KG1 (cell line): ENCODE results near the gene SCYGR4.
"Not testable (repeated sequence)": the region's sequence is repeated elsewhere in the genome, so short reads cannot be mapped to it uniquely, and the experiment has no call there.

ENCODE experiments used
- DNase-seq: peaks from one replicate; lab custom pipeline; 2025; lab: John Stamatoyannopoulos, UW

Gene SCYGR4, protein sequence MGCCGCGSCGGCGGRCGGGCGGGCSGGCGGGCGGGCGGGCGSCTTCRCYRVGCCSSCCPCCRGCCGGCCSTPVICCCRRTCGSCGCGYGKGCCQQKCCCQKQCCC

DNA sequence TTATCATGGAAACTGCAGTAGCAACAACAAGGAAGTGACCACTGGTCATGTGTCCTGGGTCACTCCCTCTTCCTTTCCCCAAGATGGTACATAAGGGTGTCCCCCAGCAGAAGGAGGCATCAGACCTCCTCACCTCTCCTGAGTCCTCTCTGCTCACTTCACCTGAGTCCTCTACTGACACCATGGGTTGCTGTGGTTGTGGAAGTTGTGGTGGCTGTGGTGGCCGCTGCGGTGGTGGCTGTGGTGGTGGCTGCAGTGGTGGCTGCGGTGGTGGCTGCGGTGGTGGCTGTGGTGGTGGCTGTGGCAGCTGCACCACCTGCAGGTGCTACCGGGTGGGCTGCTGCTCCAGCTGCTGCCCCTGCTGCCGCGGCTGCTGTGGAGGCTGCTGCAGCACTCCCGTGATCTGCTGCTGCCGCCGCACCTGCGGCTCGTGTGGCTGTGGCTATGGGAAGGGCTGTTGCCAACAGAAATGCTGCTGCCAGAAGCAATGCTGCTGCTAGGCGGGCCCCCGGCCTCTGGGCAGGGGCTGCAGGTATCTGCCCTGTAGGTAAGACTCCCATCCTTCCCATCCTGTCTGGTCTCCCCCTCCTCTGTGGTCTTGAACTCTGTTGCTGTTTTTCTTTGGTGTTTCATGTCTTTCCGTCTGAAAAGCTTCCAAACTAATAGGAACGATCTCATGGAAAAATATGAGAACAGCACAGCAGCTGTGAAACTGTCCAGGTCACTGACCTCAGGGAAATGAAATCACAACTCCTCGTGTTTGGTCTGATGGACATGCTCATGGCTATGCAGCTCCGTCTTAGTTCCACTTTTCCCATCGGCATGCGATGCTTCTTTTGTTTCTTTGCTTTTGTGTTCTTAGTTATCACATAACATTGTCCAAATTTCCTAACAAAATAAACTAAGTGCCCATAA lies at the start of gene SCYGR4:
SCYGR4 (plus strand) TSS at position 183 of the 915 bp plus-strand sequence; CDS start at position 183, 0 bp downstream.
- no peak for DNase-seq

DNA sequence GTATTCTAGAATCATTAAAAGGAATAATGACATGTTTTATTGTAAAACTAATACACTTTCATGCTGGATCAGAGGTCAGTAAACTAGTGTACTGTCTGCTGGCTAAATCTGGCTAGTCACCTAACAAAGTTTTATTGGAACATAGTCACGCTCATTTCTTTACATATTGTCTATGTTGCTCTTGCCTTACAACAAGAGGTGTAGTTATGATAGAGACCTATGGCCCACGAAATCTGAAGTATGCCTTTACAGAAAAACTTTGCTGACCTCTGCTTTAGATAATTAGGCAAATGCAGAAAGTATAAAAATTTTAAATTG lies 48.5 kb upstream of the SCYGR4 start:
- no peak for DNase-seq

DNA sequence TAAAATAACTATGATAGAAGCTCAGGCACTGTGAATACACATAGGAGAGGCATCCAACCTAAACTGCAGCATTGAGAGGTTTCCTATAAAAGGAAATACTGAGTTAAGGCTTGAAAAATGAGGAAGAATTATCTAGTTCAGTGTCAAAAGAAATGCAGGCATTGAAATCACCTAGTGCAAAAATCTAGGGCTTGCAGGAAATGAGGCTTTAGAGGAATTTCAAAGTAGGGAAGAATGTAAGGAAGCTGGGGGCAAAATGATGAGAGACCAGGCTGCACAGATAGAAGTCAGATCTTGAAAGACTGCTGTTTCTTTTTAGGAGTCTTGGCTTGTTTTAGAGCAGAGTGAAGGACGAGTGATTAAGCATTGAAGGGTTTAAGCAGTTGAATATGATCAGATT lies 46.7 kb upstream of the SCYGR4 start:
- DNase-seq, result no peak

DNA sequence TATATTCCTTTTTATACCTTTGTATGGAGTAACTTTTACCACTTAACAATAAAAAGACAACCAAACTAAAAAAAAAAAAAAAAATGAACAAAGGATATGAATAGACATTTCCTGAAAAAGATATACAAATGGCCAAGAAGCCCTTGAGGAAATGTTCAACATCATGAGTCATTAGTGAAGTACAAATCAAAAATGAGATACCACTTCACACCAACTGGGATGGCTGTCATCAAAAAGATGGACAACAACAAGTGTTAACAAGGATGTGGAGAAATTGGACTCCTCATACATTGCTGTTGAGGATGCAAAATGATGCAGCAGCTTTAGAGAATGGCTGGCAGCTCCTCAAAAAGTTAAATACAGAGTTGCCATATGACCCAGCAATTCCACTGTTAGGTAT lies 41.2 kb upstream of the SCYGR4 start:
- DNase-seq, result no peak

GRCh38 chr2:227576812-227577211 lies 40.5 kb upstream of the SCYGR4 start:
- DNase-seq, result no peak

DNA sequence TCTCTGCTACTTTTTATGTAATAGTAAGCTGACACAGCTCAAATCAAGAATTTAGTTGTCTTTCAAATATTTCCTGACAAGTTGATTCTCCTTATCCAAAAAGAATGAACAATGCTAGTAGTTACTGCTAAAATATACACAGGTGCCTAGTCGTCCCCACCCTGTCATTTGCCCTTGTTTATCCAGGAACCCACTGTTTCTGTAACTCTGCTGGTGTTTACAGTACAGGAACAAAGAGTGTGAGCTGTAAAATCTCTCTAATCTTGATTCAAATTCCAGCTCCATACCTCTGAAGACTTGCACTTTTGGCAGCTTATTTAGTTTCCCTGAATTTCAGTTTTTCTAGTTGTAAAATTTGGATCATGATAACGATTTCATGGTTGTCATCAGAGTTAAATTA lies 39.7 kb upstream of the SCYGR4 start:
- no peak for DNase-seq

DNA sequence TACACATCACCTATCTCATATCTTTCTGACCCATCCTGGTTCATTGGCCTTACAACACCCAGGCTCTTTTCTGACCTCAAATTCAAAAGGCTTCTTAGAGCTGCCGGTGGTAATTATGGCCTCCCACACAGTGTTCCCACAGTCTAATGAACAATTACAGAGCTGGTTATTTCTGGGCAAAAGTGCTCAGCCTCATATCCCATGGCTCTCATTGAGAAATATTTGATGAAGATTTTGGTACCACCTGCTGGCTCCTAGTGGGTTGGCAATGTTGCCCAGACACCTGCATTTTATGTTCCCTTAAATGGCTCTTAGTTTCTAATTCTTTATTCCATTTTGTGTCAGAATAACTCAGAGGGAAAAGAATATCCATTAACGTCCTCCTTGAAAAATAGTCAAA lies 38.7 kb upstream of the SCYGR4 start:
- DNase-seq, result no peak

DNA sequence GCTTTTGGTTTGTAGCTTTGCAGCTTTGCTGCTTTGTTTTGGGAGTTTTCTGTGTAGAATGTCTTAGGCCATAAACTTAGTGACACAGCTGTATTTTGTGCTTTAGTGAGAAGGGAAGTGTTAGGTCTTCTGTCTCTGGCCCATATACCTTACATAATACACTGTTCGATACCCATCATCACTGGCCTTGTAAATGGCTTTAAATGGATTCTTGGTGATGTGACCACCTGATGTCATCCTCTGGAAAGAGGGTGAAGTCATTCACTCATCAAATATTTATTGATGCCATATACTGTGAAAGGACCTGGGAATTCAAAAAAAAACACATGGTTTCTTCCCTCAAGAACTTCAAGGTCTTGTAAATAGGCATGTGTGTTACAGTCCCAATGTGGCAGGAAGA lies 37.5 kb upstream of the SCYGR4 start:
- DNase-seq, result no peak

- no peak for DNase-seq
Observed at GRCh38 chr2:227582369-227582768, 34.9 kb upstream of the SCYGR4 start.

DNA sequence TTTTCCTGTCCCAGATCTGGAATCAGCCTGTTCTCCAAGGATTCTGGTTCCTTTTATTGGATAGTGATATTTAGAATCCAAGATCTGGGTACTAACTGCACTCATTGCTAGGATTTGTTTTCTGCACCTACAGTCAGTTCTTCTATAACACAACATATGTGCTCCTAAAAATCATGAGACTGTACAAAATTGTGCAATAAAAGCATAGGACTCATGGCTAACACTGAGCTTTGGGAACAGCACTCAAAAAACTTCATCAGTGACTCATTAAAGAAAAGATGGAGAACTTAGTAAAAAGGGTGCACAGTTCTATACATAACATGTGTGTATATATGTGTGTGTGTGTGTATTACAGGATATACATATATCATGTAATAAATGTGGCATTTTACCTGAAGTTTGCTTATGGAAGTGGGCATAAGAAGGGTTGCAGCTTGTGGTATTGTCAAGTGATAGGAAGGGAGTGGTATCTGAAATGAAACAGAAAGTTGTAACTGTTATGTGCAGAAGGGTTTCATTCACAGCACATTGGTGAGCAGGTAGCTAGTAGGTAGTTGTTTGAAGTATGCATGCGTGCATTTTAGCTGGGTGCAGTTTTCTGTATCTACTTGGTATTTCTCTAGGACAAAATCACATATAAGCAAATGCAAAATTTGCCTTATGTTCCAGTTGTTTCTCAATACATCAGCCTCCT lies 24.5 kb upstream of the SCYGR4 start:
- DNase-seq, result no peak

- no peak for DNase-seq
Observed at GRCh38 chr2:227595797-227596196, 21.5 kb upstream of the SCYGR4 start.

DNA sequence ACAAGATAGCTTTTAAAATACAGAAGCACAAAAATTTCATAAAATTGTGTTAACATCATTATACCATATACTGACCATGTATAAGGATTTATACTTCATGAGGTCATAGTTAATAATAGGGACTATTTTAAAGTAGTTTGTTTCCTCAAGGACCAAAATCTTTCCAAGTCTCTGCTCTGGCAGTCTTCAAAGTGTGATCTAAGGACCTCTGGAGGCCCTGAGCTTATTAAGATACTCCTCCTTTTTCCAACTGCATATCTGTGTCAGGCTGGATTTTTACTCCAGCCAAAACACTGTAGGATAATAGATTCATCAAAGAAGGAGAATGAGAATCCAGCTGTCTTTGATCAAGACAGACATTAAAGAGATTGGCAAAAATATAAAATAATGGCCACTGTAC lies 20.3 kb upstream of the SCYGR4 start:
- no peak for DNase-seq

DNA sequence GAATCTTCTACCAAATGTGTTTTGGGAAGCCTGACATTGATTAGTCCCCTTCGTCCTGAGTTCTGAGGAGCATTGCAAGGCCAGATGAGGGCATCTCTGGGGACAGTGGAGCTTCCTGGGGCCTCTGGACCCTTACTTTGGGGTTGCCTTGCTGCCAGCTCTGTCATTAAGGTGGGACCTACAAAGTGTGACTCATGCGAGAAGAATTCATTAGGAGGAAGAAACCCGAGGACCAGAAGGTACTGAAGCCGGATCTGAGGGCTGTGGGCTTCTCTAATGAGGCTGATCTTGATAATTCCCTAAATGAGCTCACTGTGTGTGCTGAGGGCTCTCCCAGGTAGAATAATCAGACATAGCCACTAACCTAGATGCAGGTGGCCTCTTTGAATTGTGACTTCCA lies 19.3 kb upstream of the SCYGR4 start:
- DNase-seq, result no peak

GRCh38 chr2:227598835-227599503 lies 18.3 kb upstream of the SCYGR4 start, which contains the start of gene SCYGR2:
TSS of gene SCYGR2 (plus strand) at chr2:227598893. CDS start at chr2:227598893, 0 bp downstream.
- not testable (repeated sequence) for DNase-seq

DNA sequence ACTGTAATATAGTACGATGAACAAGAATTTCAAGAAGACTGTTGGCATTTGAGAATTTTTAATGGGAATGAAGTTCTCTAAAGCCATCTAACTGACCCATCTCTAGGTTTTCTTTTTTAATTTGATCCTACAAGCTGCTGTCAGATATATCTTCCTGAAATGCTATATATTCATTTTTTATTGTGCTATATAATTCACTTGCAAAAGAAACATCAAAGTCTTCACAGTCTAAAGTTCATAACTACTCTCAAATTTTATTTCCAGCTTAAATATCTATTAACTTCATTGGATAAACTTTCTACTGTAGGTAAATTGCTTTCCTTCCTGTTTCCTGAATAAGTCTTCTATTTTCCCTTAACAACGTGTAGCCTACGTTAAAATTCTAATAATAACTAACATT lies 14.9 kb upstream of the SCYGR4 start:
- DNase-seq, result no peak

- DNase-seq, result no peak
Observed at GRCh38 chr2:227606476-227606875, 10.8 kb upstream of the SCYGR4 start.

DNA sequence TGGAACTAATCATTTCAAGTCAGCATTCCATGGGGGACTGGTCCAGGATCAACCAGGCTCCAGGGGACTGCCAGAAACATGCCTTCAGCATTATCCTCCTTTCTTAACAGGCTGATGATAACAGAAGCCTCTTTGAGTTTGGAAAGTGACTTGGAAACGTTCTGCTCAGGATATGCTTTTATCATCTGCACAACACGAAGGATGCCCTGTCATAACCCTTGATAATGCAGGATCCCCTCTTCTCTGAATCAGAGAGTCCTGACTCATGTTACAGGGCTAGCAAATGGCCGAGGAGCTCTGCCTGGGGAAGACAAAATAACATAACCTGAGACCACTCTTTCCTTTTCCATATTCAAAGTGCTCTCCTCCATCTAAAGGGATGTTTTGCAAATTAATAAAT lies 9.4 kb upstream of the SCYGR4 start:
- DNase-seq, result no peak

DNA sequence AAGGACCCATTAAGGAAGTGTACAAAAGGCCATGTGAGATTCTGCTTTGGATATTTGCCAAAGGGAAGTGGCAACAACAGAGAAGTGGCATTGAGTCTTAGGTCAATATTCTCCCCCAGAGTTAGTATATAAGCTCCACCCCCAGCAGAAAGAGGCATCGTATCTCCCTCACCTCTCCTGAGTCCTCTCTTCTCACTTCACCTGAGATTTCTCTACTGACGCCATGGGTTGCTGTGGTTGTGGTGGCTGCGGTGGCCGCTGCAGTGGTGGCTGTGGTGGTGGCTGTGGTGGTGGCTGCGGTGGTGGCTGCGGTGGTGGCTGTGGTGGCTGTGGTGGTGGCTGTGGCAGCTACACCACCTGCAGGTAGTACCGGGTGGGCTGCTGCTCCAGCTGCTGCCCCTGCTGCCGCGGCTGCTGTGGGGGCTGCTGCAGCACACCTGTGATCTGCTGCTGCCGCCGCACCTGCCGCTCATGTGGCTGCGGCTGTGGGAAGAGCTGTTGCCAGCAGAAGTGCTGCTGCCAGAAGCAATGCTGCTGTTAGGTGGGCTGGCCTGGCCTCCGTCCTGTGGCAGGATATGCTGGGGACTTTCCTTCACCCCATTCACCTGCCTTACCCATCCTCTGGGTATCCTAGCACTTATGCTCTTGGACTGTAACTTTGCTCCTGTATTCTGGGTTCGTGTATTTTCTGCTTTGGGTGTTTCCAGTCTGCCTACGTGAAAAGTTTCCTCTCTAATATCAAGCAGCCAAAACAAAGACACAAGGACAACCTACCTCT lies 8.5 kb upstream of the SCYGR4 start:
- peak; percentile 23 for DNase-seq

- DNase-seq, result no peak
Observed at GRCh38 chr2:227610123-227610522, 7.2 kb upstream of the SCYGR4 start.

DNA sequence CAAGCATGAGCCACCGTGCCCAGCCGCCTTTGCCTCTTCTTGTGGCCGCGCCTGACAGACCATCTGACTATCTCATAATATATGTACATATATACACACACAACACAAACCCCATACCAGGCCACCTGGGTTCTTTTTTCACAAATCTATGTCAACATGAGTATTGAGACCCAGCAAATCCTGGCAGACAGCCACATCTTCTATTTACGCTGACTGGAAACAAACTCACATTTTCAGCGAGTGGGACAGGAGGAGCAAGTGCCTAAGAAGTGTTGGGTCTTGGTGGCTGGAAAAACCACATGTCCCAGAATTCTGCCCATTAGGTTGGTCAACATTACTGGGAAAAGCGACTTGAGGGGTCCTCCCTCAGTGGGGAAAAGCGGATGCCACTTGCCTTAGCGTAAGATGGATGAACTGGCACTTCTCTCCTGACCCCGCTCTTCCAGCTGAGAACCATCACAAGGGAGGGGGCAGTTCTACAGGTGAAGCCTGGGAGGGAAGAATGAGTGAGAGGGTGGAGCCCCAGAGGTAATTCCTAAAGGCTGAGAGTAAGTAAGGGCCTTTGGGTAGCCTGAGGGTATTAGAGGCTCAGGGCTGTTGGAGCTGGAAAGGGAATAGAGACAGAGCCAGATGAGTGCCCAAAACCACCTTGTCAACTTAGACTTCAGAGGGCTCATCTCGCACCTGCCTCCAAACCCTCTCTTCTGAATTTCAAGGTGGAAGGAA lies 4.6 kb upstream of the SCYGR4 start:
- no peak for DNase-seq

DNA sequence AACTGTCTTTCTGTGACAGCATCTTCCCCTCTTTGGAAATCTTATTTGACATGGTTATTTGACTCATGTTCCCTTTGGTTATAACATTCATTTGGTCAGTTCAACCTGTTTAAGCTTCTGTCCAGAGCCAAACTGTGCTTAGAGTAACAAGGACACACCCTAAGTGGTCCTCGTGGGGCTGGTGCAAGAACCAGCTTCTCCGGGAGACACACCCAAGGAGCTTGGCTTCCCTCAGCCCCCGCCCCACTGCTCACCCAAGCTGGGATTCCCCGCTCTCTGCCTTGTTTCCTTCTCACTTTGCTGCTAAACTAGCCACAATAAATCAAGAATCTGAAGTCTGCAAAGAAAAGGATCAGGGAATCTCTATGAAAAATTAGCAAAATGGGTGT lies 4.0 kb upstream of the SCYGR4 start:
- DNase-seq, result no peak
